Activated T-cell treated with anti-CD3 and anti-CD28 coated beads for 1 hour (primary cell): ENCODE data around the gene ASCC3.

Experiments
- DNase-seq: peaks from one replicate; pipeline ENCODE4 v3.0.0-alpha.2; 2020; ENCODE audit warnings: low read depth

ASCC3 gene

GRCh38 chr6:100503043-100503705 is 378.0 kb downstream of the ASCC3 start:
- no peak for DNase-seq

DNA sequence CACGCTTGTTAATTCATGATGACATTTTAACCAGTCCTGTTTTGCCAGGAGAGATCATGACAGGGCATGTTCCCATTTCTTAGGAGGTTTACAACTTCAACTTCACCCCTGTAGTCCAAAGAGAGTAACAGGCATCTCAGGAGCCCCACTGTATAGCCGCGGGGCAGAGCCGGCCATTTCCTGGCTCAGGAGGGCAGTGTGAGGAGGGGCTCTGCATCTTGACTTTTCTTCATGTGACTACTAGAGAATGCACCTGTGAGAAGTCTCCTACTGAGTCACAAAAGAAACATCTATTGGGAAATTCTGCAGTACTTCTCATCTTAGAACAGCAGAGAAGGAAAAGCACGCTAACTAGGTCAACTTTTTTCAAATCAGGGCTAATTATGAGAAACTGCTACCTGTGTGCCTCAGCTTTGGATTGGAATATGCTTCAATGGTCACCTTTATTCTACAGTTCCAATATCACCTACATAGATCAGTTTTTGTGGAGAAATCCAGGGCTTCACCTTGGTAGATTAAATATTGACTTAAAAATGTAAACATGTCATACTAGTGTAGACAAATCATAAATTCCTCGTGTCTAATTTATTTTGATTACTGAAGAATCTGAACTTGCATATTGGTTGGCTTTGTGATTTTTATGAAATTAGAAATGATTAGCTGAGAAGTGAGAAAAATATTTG is 387.8 kb downstream of the ASCC3 start:
- no peak for DNase-seq

GRCh38 chr6:100491952-100492670 is 389.0 kb downstream of the ASCC3 start:
- no peak for DNase-seq

- DNase-seq = no peak
Measured at GRCh38 chr6:100490065-100490464, 391.1 kb downstream of the ASCC3 start.

- no peak for DNase-seq
Measured at GRCh38 chr6:100488244-100488643, 392.9 kb downstream of the ASCC3 start.

DNA sequence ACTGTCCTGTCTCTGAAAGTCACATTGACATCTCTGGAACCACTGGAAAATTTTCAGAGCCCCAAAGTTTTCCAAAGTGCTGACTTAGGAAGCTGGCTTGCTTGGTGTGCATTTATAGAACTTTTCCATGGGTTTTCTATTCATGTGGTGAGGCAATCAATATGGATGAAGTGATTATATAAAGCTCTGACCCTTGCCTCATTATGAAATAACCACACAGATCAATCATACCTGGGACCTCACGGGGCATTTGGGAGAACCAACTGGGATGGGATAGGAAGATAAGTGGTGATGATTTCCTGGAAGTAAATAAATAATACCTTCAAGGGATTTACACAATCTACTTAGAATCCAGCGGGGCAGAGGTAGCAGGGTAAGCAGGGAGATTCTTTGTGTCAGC is 393.5 kb downstream of the ASCC3 start:
- no peak for DNase-seq

GRCh38 chr6:100485268-100485667 is 395.9 kb downstream of the ASCC3 start:
- no peak for DNase-seq

GRCh38 chr6:100484474-100484873 is 396.7 kb downstream of the ASCC3 start:
- DNase-seq = no peak

GRCh38 chr6:100482698-100483097 is 398.4 kb downstream of the ASCC3 start:
- DNase-seq = no peak

DNA sequence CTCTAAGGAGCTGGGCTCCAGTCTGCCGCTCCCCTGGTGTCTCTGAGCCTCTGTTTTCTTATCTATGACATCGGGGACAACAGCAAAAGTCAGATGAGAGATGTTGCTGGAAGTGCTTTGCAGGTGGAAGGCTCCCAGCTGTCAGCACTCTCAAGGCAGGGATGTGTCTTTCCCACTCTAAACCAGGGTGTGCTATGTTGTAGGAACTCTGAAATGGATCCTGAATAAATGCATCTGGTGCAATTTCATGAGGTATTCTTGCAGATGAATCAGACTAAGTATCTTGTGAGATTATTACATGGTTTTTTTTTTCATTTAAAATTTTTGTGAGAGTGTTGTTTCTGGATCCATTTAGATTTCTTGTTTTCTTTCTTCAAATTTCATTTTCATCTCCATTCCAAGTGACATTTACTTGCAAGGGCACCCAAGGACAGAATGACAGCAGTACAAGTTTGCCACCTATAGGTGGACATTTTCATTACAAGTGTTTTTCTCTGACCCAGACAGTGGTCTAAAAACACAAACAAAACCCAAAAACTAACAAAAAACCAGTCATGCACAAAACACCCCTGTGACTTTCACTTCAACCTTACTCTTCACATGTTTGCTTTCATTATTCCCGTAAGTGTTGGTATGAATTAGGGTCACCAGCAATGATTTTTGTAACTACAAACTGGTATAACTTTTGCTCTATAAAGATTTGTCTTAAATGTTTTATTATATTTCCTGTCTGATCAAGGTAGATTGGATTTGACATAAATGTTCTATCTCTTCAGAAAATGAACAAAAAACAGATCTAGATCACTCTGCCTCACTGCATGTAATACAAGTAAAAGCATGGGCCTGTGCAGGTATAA is 401.7 kb downstream of the ASCC3 start:
- no peak for DNase-seq

DNA sequence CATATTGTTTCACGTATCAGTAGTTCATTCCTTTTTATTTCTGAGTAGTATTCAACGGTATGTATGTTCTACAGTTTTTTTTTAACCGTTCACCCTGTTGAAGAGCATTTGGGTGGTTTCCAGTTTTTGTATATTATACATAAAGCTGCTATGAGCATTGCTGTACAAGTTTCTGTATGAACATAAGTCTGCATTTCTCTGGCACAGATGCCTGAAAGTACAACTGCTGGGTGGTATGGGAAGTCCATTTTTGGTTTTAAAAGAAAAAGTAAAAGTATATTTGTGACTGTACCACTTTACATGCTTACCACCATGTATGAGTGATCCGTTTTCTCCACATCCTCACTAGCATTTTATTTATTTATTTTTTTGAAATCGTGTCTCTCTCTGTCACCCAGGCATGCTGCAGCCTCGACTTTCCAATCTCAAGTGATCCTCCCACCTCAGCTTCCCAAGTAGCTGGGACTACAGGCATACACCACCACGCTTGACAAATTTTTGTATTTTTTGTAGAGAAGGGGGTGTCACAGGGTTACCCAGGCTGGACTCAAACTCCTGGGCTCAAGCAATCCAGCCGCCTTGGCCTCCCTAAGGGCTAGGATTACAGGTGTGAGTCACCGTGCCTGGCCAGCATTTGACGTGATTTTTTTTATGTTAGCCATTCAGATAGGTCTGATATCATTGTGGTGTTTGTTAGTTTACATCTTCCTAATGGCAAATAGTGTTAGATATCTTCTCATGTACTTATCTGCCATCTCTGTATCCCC is 405.4 kb downstream of the ASCC3 start:
- DNase-seq = no peak

DNA sequence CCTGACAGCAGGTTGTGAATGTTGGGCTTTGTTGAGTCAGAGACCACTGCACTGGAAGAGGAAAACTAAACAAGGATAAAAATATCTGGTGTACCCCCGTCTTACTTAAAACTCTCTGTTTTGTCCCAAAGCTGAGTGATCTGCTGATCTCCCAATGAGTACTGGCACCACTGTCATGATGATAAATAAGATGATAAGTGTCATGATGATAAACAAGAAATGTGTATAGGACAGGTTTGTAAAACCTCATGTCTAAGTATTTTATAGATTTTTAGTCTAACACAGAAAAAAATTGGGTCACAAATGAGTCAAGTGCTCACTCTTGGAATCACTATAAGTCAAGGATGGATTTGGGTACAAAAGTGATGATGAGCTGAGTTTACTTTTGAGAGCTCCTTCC is 407.9 kb downstream of the ASCC3 start:
- no peak for DNase-seq

DNA sequence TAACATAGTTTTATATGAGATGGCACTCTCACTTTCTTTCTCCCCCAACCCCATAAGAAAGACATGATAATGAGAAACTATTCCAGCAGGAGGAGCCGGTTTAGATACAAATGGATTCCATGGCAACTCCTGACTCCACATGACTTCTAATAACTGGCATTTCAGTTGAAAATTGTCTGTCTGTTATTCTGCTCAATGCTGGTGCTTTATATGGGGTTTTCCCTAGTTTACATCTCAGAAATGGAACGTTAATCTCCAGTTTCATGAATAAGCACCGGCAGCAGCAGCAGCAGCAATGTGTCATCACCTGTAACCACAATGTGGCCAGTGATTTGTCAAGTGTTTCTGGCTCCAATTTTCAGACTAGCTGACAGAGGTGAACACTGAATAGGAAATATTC is 408.5 kb downstream of the ASCC3 start:
- no peak for DNase-seq

DNA sequence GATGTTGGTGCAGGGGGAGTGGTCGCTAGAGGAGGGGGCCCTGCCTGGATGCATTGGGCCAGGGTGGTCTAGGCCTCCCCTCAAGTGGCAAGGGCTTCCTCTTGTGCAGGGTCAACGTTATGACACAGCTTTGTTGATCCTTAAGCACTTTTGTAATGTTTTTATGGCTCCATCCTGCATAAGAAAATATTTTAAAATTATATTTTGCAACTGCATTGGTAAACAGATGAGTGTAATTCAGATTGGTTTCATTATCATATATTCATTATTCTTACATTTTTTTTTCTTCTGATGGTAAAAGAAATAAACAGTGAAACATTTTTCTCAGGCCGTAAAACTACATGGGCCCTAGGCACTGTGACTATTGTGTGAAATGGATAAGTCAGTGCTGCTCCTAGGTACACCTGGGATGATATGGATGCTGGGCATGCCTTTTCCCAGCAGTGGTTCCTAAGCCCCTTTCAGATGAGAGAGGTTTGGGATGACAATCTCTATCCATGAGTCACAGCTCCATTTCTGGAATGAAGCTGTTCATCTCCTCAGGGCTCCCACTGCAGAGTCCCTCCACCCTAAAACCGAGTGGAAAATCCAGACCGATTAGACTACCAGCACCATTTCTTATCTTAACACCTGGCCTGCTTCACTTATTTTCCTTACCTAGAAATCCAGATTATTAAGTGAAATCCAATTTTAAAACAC is 410.6 kb downstream of the ASCC3 start:
- no peak for DNase-seq

- no peak for DNase-seq
Measured at GRCh38 chr6:100469101-100469859, 411.8 kb downstream of the ASCC3 start.

DNA sequence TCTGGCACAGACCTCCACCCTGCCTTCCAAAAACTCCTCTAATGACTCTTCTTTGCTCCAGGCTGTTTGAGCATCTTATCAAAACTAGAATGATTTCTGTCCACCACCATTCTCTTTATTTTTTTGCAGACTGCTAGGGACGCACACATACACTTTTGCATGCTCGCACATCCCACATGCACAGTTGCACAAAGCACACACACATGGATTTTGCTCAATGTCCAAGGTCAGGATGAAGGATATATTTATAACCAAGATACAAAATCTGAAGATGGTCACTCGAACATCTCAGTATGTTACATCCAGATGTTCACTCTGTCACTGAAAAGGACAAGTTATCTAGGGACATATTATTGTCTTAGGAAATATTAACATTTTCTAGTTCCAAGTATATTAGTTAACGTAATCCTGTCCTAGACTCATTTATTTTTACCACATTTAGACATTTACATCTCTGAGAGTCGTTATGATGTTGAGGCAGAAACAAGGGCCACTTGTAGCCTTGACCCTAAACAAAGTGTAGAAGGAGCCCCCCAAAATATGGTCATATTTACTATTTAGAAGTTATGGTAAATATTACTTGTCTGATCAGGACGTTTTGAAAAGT is 413.0 kb downstream of the ASCC3 start:
- DNase-seq = no peak

GRCh38 chr6:100467129-100468015 is 413.8 kb downstream of the ASCC3 start:
- no peak for DNase-seq

DNA sequence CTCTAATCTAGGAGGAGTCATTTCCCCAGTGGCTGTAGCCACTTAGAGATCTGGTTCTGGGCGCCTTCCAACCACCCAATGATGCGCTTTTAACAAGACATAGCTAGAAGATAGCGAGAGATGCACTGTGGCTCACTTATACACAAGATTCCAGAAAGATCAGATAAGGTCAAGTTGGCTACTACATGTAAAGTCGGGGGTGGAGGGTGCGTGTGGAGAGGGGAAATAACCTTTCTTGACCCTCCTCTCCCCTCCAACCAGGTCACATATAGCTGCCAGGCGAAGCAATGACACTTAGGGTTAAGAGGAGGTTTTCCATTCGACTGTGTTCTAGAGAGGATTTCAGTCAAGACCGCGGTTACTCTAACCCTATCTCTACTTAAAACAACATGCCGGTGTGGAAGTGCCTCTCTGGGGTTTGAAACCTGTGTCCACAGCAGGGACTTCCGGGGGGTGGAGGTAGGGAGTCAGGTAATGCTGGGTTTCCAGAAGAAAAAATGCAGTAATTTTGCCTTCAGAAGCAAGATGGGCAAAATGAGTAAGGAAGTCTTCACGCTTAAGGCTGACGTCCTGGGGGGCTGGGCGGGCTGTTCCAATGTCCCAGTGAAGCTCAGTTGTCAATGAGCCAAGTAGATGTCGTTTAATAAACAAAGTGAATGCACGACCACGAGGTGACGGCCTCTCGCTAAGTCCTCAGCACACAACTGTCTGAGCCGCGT is 414.6 kb downstream of the ASCC3 start:
- no peak for DNase-seq
